Stromal cell of bone marrow (primary cell): ENCODE measurements around the gene STX10.
"Not testable (repeated sequence)": the region's sequence is repeated elsewhere in the genome, so short reads cannot be mapped to it uniquely, and the experiment has no call there.

Source experiments
- DNase-seq: peaks from one replicate; pipeline ENCODE4 v3.0.0-alpha.2; 2012; ENCODE audit warnings: low read depth

Gene STX10

GRCh38 chr19:13150187-13150930 is at the start of gene STX10, which contains the start of gene IER2:
Gene STX10 (minus strand): TSS chr19:13150375. CDS start chr19:13150173, 202 bp downstream.
Gene IER2 (plus strand): TSS chr19:13150411. CDS start chr19:13153187, 2,776 bp downstream.
- peak; percentile 95 for DNase-seq

GRCh38 chr19:13198634-13199033 is 48.5 kb upstream of the STX10 start:
- no peak for DNase-seq

- DNase-seq: no peak
Observed at GRCh38 chr19:13195678-13196077, 45.5 kb upstream of the STX10 start.

- no peak for DNase-seq
Observed at GRCh38 chr19:13190781-13191540, 40.8 kb upstream of the STX10 start.

GRCh38 chr19:13189600-13189999 is 39.4 kb upstream of the STX10 start:
- DNase-seq: no peak

- no peak for DNase-seq
Observed at GRCh38 chr19:13187419-13187818, 37.2 kb upstream of the STX10 start.

GRCh38 chr19:13186688-13187087 is 36.5 kb upstream of the STX10 start:
- DNase-seq: not testable (repeated sequence)

GRCh38 chr19:13185763-13186657 is 35.8 kb upstream of the STX10 start:
- DNase-seq: not testable (repeated sequence)

GRCh38 chr19:13184926-13185325 is 34.8 kb upstream of the STX10 start:
- DNase-seq: not testable (repeated sequence)

GRCh38 chr19:13181747-13182388 is 31.7 kb upstream of the STX10 start:
- no peak for DNase-seq

GRCh38 chr19:13178291-13178690 is 28.1 kb upstream of the STX10 start:
- not testable (repeated sequence) for DNase-seq

- not testable (repeated sequence) for DNase-seq
Observed at GRCh38 chr19:13177584-13177983, 27.4 kb upstream of the STX10 start.

GRCh38 chr19:13176345-13176744 is 26.2 kb upstream of the STX10 start:
- DNase-seq: no peak

- no peak for DNase-seq
Observed at GRCh38 chr19:13173139-13173737, 23.1 kb upstream of the STX10 start.

GRCh38 chr19:13172346-13173138 is 22.4 kb upstream of the STX10 start:
- no peak for DNase-seq

GRCh38 chr19:13171146-13171545 is 21.0 kb upstream of the STX10 start:
- no peak for DNase-seq

GRCh38 chr19:13169769-13170168 is 19.6 kb upstream of the STX10 start:
- no peak for DNase-seq

GRCh38 chr19:13166151-13166550 is 16.0 kb upstream of the STX10 start:
- not testable (repeated sequence) for DNase-seq

- no peak for DNase-seq
Observed at GRCh38 chr19:13165162-13165997, 15.2 kb upstream of the STX10 start.
